ENCODE results near the gene VPS54. TPM values are rescaled to one million over a fixed set of nuclear protein-coding genes. Genes with fewer than 3 reads are reported as not detected.

Gene VPS54
- total RNA-seq: 34.8 TPM

GRCh38 chr2:64019083-64019974 lies at the start of gene VPS54:
VPS54 (minus strand) TSS chr2:64019428; CDS start chr2:63983999, 35,429 bp downstream.

Small RNA genes lying within 50 kb of the gene (small RNA-seq; reads per million reads assigned to genes)
- gene RF01293 (ENCODE audit: low replicate concordance): not detected

Other genes starting within 250 kb of the VPS54 start
- 87.3 TPM for gene UGP2, start 177.5 kb downstream of the VPS54 start, total RNA-seq
- gene PELI1, start 125.0 kb upstream of the VPS54 start, total RNA-seq: 61.4 TPM

Data from metanephros (tissue), 2 donors.